SH-SY5Y (cell line): ENCODE measurements around the gene DHRS7.
A peak's percentile ranks its signal among the peaks of the same experiment; 100 is the strongest.

Experiments used
- GATA2 ChIP-seq: IDR thresholded peaks from 2 replicates; pipeline ENCODE4 v1.6.1; 2011; ENCODE audit warnings: mild to moderate bottlenecking, low read depth, low read length
- GATA3 ChIP-seq: IDR thresholded peaks from 2 replicates; pipeline ENCODE4 v1.6.1; 2011; ENCODE audit warnings: low read depth, mild to moderate bottlenecking, low read length, moderate library complexity

- TF ChIP-seq GATA2 (peak; percentile 24; the same call in 1 of the 2 replicates), GATA3 (no peak)
Measured at GRCh38 chr14:60164404-60164711, 840 bp downstream of the DHRS7 start.
